DND-41 (cell line): ENCODE data around the gene GIPC3.

Source experiments
- EZH2 ChIP-seq: IDR thresholded peaks from 3 replicates; pipeline ENCODE4 v1.6.1; 2012; ENCODE audit warnings: borderline replicate concordance, low read depth, mild to moderate bottlenecking, moderate library complexity, low read length, inconsistent platforms; ENCODE audit not compliant: severe bottlenecking
- TF ChIP-seq, protein P1 (sequence below): IDR thresholded peaks from 2 replicates; pipeline ENCODE4 v1.5.1; 2012; ENCODE audit warnings: borderline replicate concordance, low read length, moderate library complexity, mild to moderate bottlenecking; ENCODE audit not compliant: poor library complexity, severe bottlenecking; ENCODE audit errors: extremely low read depth

DNA sequence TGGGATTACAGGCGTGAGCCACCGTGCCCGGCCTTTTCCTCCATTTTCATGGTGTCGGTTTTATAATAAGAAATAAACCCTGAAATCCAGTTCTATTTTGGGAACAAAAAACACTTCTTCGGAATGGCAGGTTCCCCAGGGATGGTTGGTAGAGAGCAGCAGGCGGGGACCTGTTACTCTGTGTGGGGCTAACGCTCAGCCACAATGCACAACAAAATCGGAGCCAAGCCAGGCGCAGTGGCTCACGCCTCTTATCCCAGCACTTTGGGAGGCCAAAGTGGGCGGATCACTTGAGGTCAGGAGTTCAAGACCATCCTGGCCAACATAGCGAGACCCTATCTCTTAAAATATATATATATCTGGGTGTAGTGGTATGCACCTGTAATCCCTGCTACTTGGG is 15.7 kb downstream of the GIPC3 start:
- TF ChIP-seq, protein P1, sequence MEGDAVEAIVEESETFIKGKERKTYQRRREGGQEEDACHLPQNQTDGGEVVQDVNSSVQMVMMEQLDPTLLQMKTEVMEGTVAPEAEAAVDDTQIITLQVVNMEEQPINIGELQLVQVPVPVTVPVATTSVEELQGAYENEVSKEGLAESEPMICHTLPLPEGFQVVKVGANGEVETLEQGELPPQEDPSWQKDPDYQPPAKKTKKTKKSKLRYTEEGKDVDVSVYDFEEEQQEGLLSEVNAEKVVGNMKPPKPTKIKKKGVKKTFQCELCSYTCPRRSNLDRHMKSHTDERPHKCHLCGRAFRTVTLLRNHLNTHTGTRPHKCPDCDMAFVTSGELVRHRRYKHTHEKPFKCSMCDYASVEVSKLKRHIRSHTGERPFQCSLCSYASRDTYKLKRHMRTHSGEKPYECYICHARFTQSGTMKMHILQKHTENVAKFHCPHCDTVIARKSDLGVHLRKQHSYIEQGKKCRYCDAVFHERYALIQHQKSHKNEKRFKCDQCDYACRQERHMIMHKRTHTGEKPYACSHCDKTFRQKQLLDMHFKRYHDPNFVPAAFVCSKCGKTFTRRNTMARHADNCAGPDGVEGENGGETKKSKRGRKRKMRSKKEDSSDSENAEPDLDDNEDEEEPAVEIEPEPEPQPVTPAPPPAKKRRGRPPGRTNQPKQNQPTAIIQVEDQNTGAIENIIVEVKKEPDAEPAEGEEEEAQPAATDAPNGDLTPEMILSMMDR = no peak
- TF ChIP-seq EZH2 = no peak
